HepG2 (cell line): ENCODE results near the gene SHROOM2. TPM values are rescaled to one million over a fixed set of nuclear protein-coding genes. Genes with fewer than 3 reads are reported as not detected.

Source experiments
- ATAC-seq: fragments of 200-7000 bp; cut with Tn5 transposase; 3 replicates; pipeline ENCODE4 v1.9.1; 2020; ENCODE audit warnings: mild to moderate bottlenecking, moderate library complexity
- BruUV-seq: library from RNA; stranded (reverse); fragments of 400-500 nt; replicated peaks from 2 replicates; lab custom pipeline; 2021; lab: Mats Ljungman, UMichigan
- CTCF ChIA-PET: fragments of 300-600 bp; formaldehyde crosslinking; extraction: SDS; loops from one replicate; lab custom pipeline; 2021; ENCODE audit warnings: low total read pairs, inconsistent platforms, low intra/inter-chr PET ratio; lab: Yijun Ruan, JAX
- POLR2A ChIA-PET: fragments of 350-600 bp; sonication (Branson Sonifier 250); formaldehyde crosslinking; loops from one replicate; lab custom pipeline; 2020; ENCODE audit warnings: antibody characterized with exemption, inconsistent platforms; lab: Yijun Ruan, JAX
- DNase-seq: peaks from one replicate; pipeline ENCODE4 v3.0.0-alpha.2; 2015; ENCODE audit warnings: low spot score
- FAIRE-seq: peaks from 3 replicates; lab custom pipeline; 2011; peaks lifted over from hg19 to GRCh38; lab: Jason Lieb, UNC
- H2AFZ ChIP-seq: one replicate; pipeline ENCODE4 v1.6.1; 2011; ENCODE audit warnings: low read length, inconsistent platforms
- H3K27ac ChIP-seq: fragments of 300-600 bp; 3 replicates; pipeline ENCODE4 v1.8.0; 2011; ENCODE audit warnings: mixed run types, mild to moderate bottlenecking, mixed read lengths, low read length, inconsistent platforms; ENCODE audit not compliant: insufficient read depth; ENCODE audit errors: extremely low read length
- H3K27me3 ChIP-seq, 2 experiments: fragments of 200-600 bp in 1 of 2; 2 replicates in 1 of 2; 3 replicates in 1 of 2; pipeline versions ENCODE4 v1.6.0 to v1.8.0; 2011; ENCODE audit warnings: low read length in 2 of 2, mild to moderate bottlenecking in 2 of 2, moderate library complexity in 2 of 2, inconsistent platforms in 1 of 2; ENCODE audit not compliant: insufficient read depth in 2 of 2, control insufficient read depth in 1 of 2
- H3K36me3 ChIP-seq, 2 experiments: fragments of 200-600 bp in 1 of 2; replicated peaks in 1 of 2; 2 replicates in 1 of 2; 3 replicates in 1 of 2; pipeline versions ENCODE4 v1.5.1 to v1.8.0; 2011; ENCODE audit warnings: low read length in 2 of 2, inconsistent platforms in 1 of 2; ENCODE audit not compliant: insufficient read depth in 2 of 2, control insufficient read depth in 1 of 2
- H3K4me1 ChIP-seq: 2 replicates; pipeline ENCODE4 v1.5.1; 2012; ENCODE audit warnings: low read length, inconsistent platforms; ENCODE audit not compliant: insufficient read depth
- H3K4me2 ChIP-seq: 2 replicates; pipeline ENCODE4 v1.6.0; 2011; ENCODE audit warnings: low read depth, low read length, inconsistent platforms
- H3K4me3 ChIP-seq, 3 experiments: fragments of 200-600 bp in 1 of 3; sonication (generic), shearing (Covaris generic) in 1 of 3; replicated peaks in 1 of 3; 2 replicates each; pipeline ENCODE4 v1.5.1; 2011 to 2016; ENCODE audit warnings: low read length in 3 of 3, inconsistent platforms in 2 of 3, low read depth in 2 of 3, mild to moderate bottlenecking in 2 of 3, control low read depth in 1 of 3, mixed read lengths in 1 of 3; ENCODE audit not compliant: insufficient read depth in 1 of 3
- H3K79me2 ChIP-seq: one replicate; pipeline ENCODE4 v1.6.1; 2011; ENCODE audit warnings: low read length, inconsistent platforms; ENCODE audit not compliant: insufficient read depth
- H3K9ac ChIP-seq: 2 replicates; pipeline ENCODE4 v1.6.0; 2011; ENCODE audit warnings: mild to moderate bottlenecking, low read depth, low read length, inconsistent platforms; ENCODE audit not compliant: insufficient read depth
- H3K9me3 ChIP-seq: 2 replicates; pipeline ENCODE4 v1.5.1; 2012; ENCODE audit warnings: mild to moderate bottlenecking, low read length
- H4K20me1 ChIP-seq: 2 replicates; pipeline ENCODE4 v1.6.0; 2011; ENCODE audit warnings: inconsistent platforms, mild to moderate bottlenecking, low read length, moderate library complexity; ENCODE audit not compliant: insufficient read depth
- ASH2L ChIP-seq: fragments of 300-600, 200-600 bp; sonication (generic); IDR thresholded peaks from 2 replicates; pipeline ENCODE4 v1.7.0; 2017; ENCODE audit warnings: low read depth, mild to moderate bottlenecking, moderate library complexity, mixed read lengths, low read length; ENCODE audit not compliant: insufficient read length
- CBFB ChIP-seq: sonication (generic); formaldehyde crosslinking; IDR thresholded peaks from 2 replicates; pipeline ENCODE4 v1.4.0; 2020; ENCODE audit warnings: missing genetic modification reagents
- GABPB1 ChIP-seq: IDR thresholded peaks from 2 replicates; pipeline ENCODE4 v1.6.1; 2016; ENCODE audit warnings: mild to moderate bottlenecking, missing genetic modification reagents, moderate library complexity, missing compliant biosample characterization
- HES4 ChIP-seq: sonication (generic); formaldehyde crosslinking; IDR thresholded peaks from 2 replicates; pipeline ENCODE4 v1.9.0; 2021; ENCODE audit warnings: mild to moderate bottlenecking, missing genetic modification reagents, borderline replicate concordance
- KAT2B ChIP-seq: fragments of 150-350 bp; IDR thresholded peaks from 2 replicates; pipeline ENCODE4 v1.6.1; 2014; ENCODE audit warnings: low read depth, low read length, borderline replicate concordance
- KDM4B ChIP-seq: sonication (generic); formaldehyde crosslinking; IDR thresholded peaks from 2 replicates; pipeline ENCODE4 v1.4.0; 2020; ENCODE audit warnings: missing genetic modification reagents
- MATR3 ChIP-seq: sonication (generic); formaldehyde crosslinking; IDR thresholded peaks from 2 replicates; pipeline ENCODE4 v1.4.0; 2020; ENCODE audit warnings: missing genetic modification reagents
- MBNL3 ChIP-seq: fragments of 250-450 bp; sonication (Bioruptor Pico); conservative IDR thresholded peaks from 2 replicates; pipeline ENCODE4 v1.8.0; 2022; ENCODE audit warnings: mild to moderate bottlenecking, inconsistent platforms
- POGZ ChIP-seq: sonication (generic); formaldehyde crosslinking; IDR thresholded peaks from 2 replicates; pipeline ENCODE4 v1.4.0; 2020; ENCODE audit warnings: mild to moderate bottlenecking, missing genetic modification reagents
- RXRB ChIP-seq: IDR thresholded peaks from 2 replicates; pipeline ENCODE4 v1.6.1; 2016; ENCODE audit warnings: borderline replicate concordance, missing genetic modification reagents, missing compliant biosample characterization
- SNRNP70 ChIP-seq: fragments of 200-400 bp; formaldehyde crosslinking; IDR thresholded peaks from 2 replicates; pipeline ENCODE4 v1.6.1; 2017; ENCODE audit warnings: mild to moderate bottlenecking, low read depth, low read length, moderate library complexity
- STAT5B ChIP-seq: sonication (generic); formaldehyde crosslinking; IDR thresholded peaks from 2 replicates; pipeline ENCODE4 v1.4.0; 2020; ENCODE audit warnings: missing genetic modification reagents
- TAF15 ChIP-seq: fragments of 200-400 bp; formaldehyde crosslinking; IDR thresholded peaks from one replicate; pipeline ENCODE4 v1.6.1; 2018; ENCODE audit warnings: mild to moderate bottlenecking, low read depth, low read length; ENCODE audit not compliant: poor library complexity, severe bottlenecking
- ZFP62 ChIP-seq: sonication (generic); formaldehyde crosslinking; IDR thresholded peaks from 2 replicates; pipeline ENCODE4 v1.4.0; 2020; ENCODE audit warnings: missing genetic modification reagents
- ZNF382 ChIP-seq: sonication (generic); formaldehyde crosslinking; IDR thresholded peaks from 2 replicates; pipeline ENCODE4 v1.5.0; 2020; ENCODE audit warnings: missing genetic modification reagents, mild to moderate bottlenecking, borderline replicate concordance
- ZNF773 ChIP-seq: sonication (generic); formaldehyde crosslinking; IDR thresholded peaks from 2 replicates; pipeline ENCODE4 v1.4.0; 2020; ENCODE audit warnings: missing genetic modification reagents, borderline replicate concordance
- ZNF878 ChIP-seq: sonication (generic); formaldehyde crosslinking; IDR thresholded peaks from 2 replicates; pipeline ENCODE4 v1.8.1; 2023; ENCODE audit warnings: mild to moderate bottlenecking, missing genetic modification reagents, moderate library complexity
- WGBS: methylation state at CpG from one replicate; pipeline ENCODE4 v1.1.6; 2017; ENCODE audit warnings: low lambda C conversion rate; 5-methylcytosine and 5-hydroxymethylcytosine counted together
- in situ Hi-C: cut with HindIII; loops from 2 replicates; pipeline ENCODE4 v1.10.0; 2017; ENCODE audit warnings: low pct_unique_long_range_greater_than_20kb; ENCODE audit not compliant: extremely low pct_ligation_motif_present
- intact Hi-C: fragments of 100-400 bp; cut with micrococcal nuclease; formaldehyde crosslinking; loops from one replicate; pipeline ENCODE4 v1.10.0; 2022; ENCODE audit not compliant: unreplicated experiment
- polyA plus RNA-seq, 8 experiments: library from polyadenylated mRNA; depleted of rRNA in 3 of 8; stranded (reverse) in 7 of 8; unstranded in 1 of 8; fragments of >200 nt; fragmentation: Illumina TruSeq in 4 of 8; extraction: Trizol in 4 of 8; gene quantifications; 2 replicates each; pipeline versions ENCODE4 v1.2.1 to v1.2.3, GENCODE V29; 2011 to 2016; ENCODE audit warnings: low read depth in 4 of 8, missing spikeins in 1 of 8, mixed read lengths in 1 of 8; ENCODE audit not compliant: insufficient read depth in 1 of 8
- total RNA-seq, 5 experiments: library from RNA; depleted of rRNA; stranded (reverse); fragments of >200 nt; fragmentation: Illumina TruSeq; extraction: Trizol; gene quantifications; 2 replicates each; pipeline ENCODE4 v1.2.3, GENCODE V29; 2016; ENCODE audit warnings: low read depth in 1 of 5
- TF ChIP-seq, protein P1 (sequence below), 2 experiments: fragments of 450-650 bp in 1 of 2; sonication (generic) in 1 of 2; formaldehyde crosslinking; IDR thresholded peaks; 2 replicates each; pipeline versions ENCODE4 v1.5.0 to v1.8.0; 2020 to 2022; ENCODE audit warnings: mild to moderate bottlenecking in 1 of 2, missing genetic modification reagents in 1 of 2
- TF ChIP-seq, protein P2 (sequence below): sonication (generic); formaldehyde crosslinking; IDR thresholded peaks from 2 replicates; pipeline ENCODE4 v1.4.0; 2020; ENCODE audit warnings: low read depth, mild to moderate bottlenecking, missing genetic modification reagents

Gene SHROOM2
- total and polyA plus RNA-seq, 2 of the 13 experiments (the other 11 are each of a cell fraction or from before 2014, with no cell fraction given) = 0.92 to 1.4 TPM

DNA sequence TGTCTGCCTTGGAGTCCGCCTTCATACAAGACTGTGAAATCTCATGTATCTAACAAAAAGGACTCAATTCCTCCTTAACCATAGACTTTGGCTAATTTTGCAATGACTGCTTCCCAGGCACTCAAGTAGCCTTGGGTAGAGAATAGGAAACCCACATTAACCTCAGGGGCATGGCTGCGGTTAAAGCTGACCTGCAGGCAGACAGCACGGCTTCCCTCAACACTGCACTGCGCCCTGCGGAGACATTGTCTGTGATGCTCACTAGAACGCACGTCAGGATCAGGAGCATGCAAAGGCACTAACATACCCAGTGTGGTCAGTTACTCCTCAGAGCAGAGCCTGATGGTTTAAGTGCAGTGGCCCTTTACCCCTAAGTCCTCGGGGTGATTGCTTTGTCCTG, 10.3 kb upstream of the SHROOM2 start:
- H4K20me1 ChIP-seq = no peaks in the 10 kb centered on the region
- ATAC-seq (no peak), FAIRE-seq (no peak), DNase-seq (no peak)
- H3K36me3 ChIP-seq = no peaks in the 10 kb centered on the region
- TF ChIP-seq GABPB1 (CRISPR knock-in tag) (no peak), STAT5B (CRISPR knock-in tag) (no peak), ZNF382 (no peak), TAF15 (no peak), KAT2B (no peak), HES4 (no peak), KDM4B (no peak), ZFP62 (no peak), CBFB (CRISPR knock-in tag) (no peak)
- TF ChIP-seq, protein P1, sequence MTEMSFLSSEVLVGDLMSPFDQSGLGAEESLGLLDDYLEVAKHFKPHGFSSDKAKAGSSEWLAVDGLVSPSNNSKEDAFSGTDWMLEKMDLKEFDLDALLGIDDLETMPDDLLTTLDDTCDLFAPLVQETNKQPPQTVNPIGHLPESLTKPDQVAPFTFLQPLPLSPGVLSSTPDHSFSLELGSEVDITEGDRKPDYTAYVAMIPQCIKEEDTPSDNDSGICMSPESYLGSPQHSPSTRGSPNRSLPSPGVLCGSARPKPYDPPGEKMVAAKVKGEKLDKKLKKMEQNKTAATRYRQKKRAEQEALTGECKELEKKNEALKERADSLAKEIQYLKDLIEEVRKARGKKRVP (CRISPR knock-in tag; IDR thresholded peaks at IDR 0.05) = no peak
- no peak overlapping the region for H3K4me2 ChIP-seq
- no peaks in the 10 kb centered on the region for H3K27me3 ChIP-seq
- no peak overlapping the region for H3K4me3 ChIP-seq
- H2AFZ ChIP-seq = no peak overlapping the region
- H3K27ac ChIP-seq = no peak overlapping the region
- in situ Hi-C loops (no loop called here), intact Hi-C loops (no loop called here)
- H3K79me2 ChIP-seq = no peaks in the 10 kb centered on the region
- H3K9me3 ChIP-seq = no peaks in the 10 kb centered on the region
- WGBS = 100% methylated on average over 3 of the region's 8 CpGs
- H3K9ac ChIP-seq = no peak overlapping the region
- ChIA-PET CTCF (no interaction called here), POLR2A (no interaction called here)
- no TSS peak for BruUV-seq
- no peaks in the 10 kb centered on the region for H3K4me1 ChIP-seq

GRCh38 chrX:9781941-9782340, 4.3 kb upstream of the SHROOM2 start:
- ATAC-seq (no peak), FAIRE-seq (no peak), DNase-seq (no peak)
- H3K36me3 ChIP-seq = no peaks in the 10 kb centered on the region
- intact Hi-C loops (no loop called here), in situ Hi-C loops (no loop called here)
- 93% methylated on average over 5 of the region's 7 CpGs for WGBS
- no peak overlapping the region for H3K27ac ChIP-seq
- H3K4me2 ChIP-seq = no peak overlapping the region
- no peak overlapping the region for H2AFZ ChIP-seq
- no peaks in the 10 kb centered on the region for H3K9me3 ChIP-seq
- CTCF ChIA-PET = no interaction called here
- H3K27me3 ChIP-seq = no peaks in the 10 kb centered on the region
- H4K20me1 ChIP-seq = no peaks in the 10 kb centered on the region
- POLR2A ChIA-PET = no interaction called here
- H3K4me3 ChIP-seq = no peak overlapping the region
- BruUV-seq = no TSS peak
- H3K79me2 ChIP-seq = peaks cover under 1% of the 10 kb centered on the region
- no peak overlapping the region for H3K9ac ChIP-seq
- H3K4me1 ChIP-seq = no peaks in the 10 kb centered on the region
- no peak for TF ChIP-seq POGZ
- TF ChIP-seq MBNL3 (CRISPR knock-in tag) = no peak
- TF ChIP-seq SNRNP70 = no peak
- no peak for TF ChIP-seq RXRB
- TF ChIP-seq ZNF878 (CRISPR knock-in tag) = no peak
- TF ChIP-seq, protein P2, sequence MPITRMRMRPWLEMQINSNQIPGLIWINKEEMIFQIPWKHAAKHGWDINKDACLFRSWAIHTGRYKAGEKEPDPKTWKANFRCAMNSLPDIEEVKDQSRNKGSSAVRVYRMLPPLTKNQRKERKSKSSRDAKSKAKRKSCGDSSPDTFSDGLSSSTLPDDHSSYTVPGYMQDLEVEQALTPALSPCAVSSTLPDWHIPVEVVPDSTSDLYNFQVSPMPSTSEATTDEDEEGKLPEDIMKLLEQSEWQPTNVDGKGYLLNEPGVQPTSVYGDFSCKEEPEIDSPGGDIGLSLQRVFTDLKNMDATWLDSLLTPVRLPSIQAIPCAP (CRISPR knock-in tag) = no peak
- TF ChIP-seq MATR3 (CRISPR knock-in tag) = no peak
- TF ChIP-seq ASH2L = no peak
- no peak for TF ChIP-seq ZNF773
